Kidney (tissue), 14 donors: ENCODE results near the gene SRD5A3. TPM values are rescaled to one million over a fixed set of nuclear protein-coding genes. Genes with fewer than 3 reads are reported as not detected.

ENCODE experiments used
- DNase-seq, 5 donors: peaks; one replicate each; pipeline ENCODE4 v3.0.0-alpha.2; 2013 to 2020
- FAIRE-seq: peaks from 2 replicates; lab custom pipeline; 2012; peaks lifted over from hg19 to GRCh38; lab: Jason Lieb, UNC
- H3K27ac ChIP-seq, 2 donors: one replicate each; pipeline ENCODE4 v1.7.0; 2013; ENCODE audit warnings: low read depth in 2 of 2, low read length in 2 of 2, inconsistent platforms in 1 of 2
- H3K27me3 ChIP-seq: one replicate; pipeline ENCODE4 v1.7.1; 2013; ENCODE audit warnings: low read length, inconsistent platforms; ENCODE audit not compliant: control insufficient read depth, insufficient read depth
- H3K36me3 ChIP-seq, 3 donors: one replicate each; pipeline versions ENCODE4 v1.7.0 to v1.7.1; 2013; ENCODE audit warnings: low read length in 3 of 3, control low read depth in 1 of 3, inconsistent platforms in 1 of 3; ENCODE audit not compliant: insufficient read depth in 3 of 3, control insufficient read depth in 2 of 3
- H3K4me1 ChIP-seq, 3 donors: one replicate each; pipeline versions ENCODE4 v1.7.0 to v1.7.1; 2013; ENCODE audit warnings: low read length in 3 of 3, inconsistent platforms in 1 of 3, low read depth in 1 of 3; ENCODE audit not compliant: control insufficient read depth in 2 of 3, insufficient read depth in 2 of 3
- H3K4me3 ChIP-seq, 3 donors: one replicate each; pipeline versions ENCODE4 v1.7.0 to v1.8.1; 2013; ENCODE audit warnings: low read length in 3 of 3, control low read depth in 1 of 3, inconsistent platforms in 1 of 3
- H3K9ac ChIP-seq, 3 donors: one replicate each; pipeline versions ENCODE4 v1.7.0 to v1.7.1; 2013; ENCODE audit warnings: low read length in 3 of 3, control low read depth in 1 of 3, inconsistent platforms in 1 of 3
- H3K9me3 ChIP-seq, 3 donors: one replicate each; pipeline versions ENCODE4 v1.7.0 to v1.7.1; 2013; ENCODE audit warnings: low read length in 3 of 3, control low read depth in 1 of 3, inconsistent platforms in 1 of 3; ENCODE audit not compliant: control insufficient read depth in 2 of 3, insufficient read depth in 1 of 3
- intact Hi-C: fragments of 100-400 bp; cut with DNase I; formaldehyde crosslinking; loops from one replicate; pipeline ENCODE4 v1.11.1; 2022
- polyA plus RNA-seq: library from polyadenylated mRNA; stranded (reverse); fragments of 350-450 nt; fragmentation: Illumina TruSeq; extraction: RNeasy Lipid Tissue Mini Kit (QIAGEN cat#74804); gene quantifications from one replicate; pipeline ENCODE4 v1.2.3, GENCODE V29; 2014; ENCODE audit warnings: low read depth, low replicate concordance; ENCODE audit not compliant: insufficient read depth
- total RNA-seq: library from RNA; stranded (reverse); fragmentation: NEBNext Ultra II Directional; extraction: Animal tissue kit (Norgen Biotek cat#: 25700); gene quantifications from one replicate; pipeline ENCODE4 v1.2.1, GENCODE V29; 2021
- TF ChIP-seq, protein P1 (sequence below): IDR thresholded peaks from 3 replicates; pipeline ENCODE4 v1.5.1; 2012; ENCODE audit warnings: mild to moderate bottlenecking, moderate library complexity, borderline replicate concordance; ENCODE audit not compliant: insufficient read depth; ENCODE audit errors: extremely low read depth
- donor health status: control.
- donor health status: control.
- donor health status: control.
- donor health status: control.
- donor health status: control.
- donor health status: DM: yes; HTN: yes; CAD: no.
- donor health status: Normal renal cell carcinoma (clear cell type).

The SRD5A3 gene
- total and polyA plus RNA-seq, 2 donors from 2014 or later, result 10.6 to 21.5 TPM

DNA sequence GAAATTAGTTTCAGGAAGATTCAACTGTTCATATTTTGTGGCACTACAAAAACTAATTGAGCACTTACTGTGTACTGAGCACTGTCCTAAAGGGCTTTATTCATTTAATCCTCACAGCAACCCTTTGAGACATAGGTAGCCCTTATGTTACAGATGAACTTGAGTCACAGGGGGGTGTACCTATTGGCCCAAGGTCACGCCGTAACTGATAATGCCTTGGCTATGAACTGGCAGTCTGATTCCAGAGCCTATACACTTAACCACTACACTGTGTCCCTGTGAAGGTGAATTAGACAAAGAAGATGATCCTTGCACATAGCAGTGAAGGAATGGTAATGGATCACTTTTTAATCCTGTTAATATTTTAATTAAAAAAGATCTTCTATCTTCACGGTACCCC is 61.7 kb downstream of the SRD5A3 start:
- peaks cover 0 to 4% (median 0%) of the 10 kb centered on the region in 3 donors for H3K36me3 ChIP-seq
- no peaks in the 10 kb centered on the region for H3K4me1 ChIP-seq

GRCh38 chr4:55409468-55410171 is 63.6 kb downstream of the SRD5A3 start:
- H3K27ac ChIP-seq, result no peak overlapping the region
- no peaks in the 10 kb centered on the region for H3K9me3 ChIP-seq
- no peaks in the 10 kb centered on the region for H3K27me3 ChIP-seq
- TF ChIP-seq, protein P1, sequence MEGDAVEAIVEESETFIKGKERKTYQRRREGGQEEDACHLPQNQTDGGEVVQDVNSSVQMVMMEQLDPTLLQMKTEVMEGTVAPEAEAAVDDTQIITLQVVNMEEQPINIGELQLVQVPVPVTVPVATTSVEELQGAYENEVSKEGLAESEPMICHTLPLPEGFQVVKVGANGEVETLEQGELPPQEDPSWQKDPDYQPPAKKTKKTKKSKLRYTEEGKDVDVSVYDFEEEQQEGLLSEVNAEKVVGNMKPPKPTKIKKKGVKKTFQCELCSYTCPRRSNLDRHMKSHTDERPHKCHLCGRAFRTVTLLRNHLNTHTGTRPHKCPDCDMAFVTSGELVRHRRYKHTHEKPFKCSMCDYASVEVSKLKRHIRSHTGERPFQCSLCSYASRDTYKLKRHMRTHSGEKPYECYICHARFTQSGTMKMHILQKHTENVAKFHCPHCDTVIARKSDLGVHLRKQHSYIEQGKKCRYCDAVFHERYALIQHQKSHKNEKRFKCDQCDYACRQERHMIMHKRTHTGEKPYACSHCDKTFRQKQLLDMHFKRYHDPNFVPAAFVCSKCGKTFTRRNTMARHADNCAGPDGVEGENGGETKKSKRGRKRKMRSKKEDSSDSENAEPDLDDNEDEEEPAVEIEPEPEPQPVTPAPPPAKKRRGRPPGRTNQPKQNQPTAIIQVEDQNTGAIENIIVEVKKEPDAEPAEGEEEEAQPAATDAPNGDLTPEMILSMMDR, result peak; percentile 10
- peak in 2 of 5 donors; percentile 13 to 23 for DNase-seq
- peak overlapping the region in 1 of 3 donors; percentile 15 for H3K4me3 ChIP-seq
- H3K36me3 ChIP-seq, result no peaks in the 10 kb centered on the region
- no peak for FAIRE-seq
- H3K9ac ChIP-seq, result no peak overlapping the region
- no peaks in the 10 kb centered on the region for H3K4me1 ChIP-seq
- intact Hi-C loops, result no loop called here

More for the DNA sequence above, 61.7 kb downstream of the SRD5A3 start:
- Histone ChIP-seq H3K9ac (no peak overlapping the region), H3K27ac (no peak overlapping the region), H3K4me3 (no peak overlapping the region), H3K9me3 (no peaks in the 10 kb centered on the region), H3K27me3 (no peaks in the 10 kb centered on the region)
- no peak for DNase-seq
- TF ChIP-seq, protein P1, result no peak
- intact Hi-C loops, result no loop called here
- FAIRE-seq, result no peak

DNA sequence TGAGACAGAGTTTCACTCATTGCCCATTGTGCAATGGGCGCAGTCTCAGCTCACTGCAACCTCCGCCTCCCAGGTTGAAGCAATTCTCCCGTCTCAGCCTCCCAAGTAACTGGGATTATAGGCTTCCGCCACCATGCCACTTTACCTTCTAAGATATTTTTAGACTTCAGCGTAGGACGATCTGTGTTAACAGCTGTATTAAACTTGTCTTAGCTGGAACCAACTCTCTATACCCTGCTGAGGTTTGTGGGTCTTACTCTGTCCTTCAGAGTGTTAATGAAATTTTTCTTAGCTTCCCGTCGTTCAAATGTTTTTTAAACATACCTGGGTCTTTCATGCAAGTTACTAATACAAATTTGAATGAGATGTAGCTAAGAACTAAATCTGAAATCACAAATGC is 64.4 kb downstream of the SRD5A3 start:
- no peaks in the 10 kb centered on the region for H3K4me1 ChIP-seq
- TF ChIP-seq, protein P1, result no peak
- H3K9me3 ChIP-seq, result no peaks in the 10 kb centered on the region
- H3K27me3 ChIP-seq, result no peaks in the 10 kb centered on the region
- peaks cover 0 to 3% (median 0%) of the 10 kb centered on the region in 3 donors for H3K36me3 ChIP-seq
- intact Hi-C loops, result no loop called here
- FAIRE-seq (no peak), DNase-seq (no peak)
- H3K4me3 ChIP-seq, result no peak overlapping the region
- H3K27ac ChIP-seq, result no peak overlapping the region
- H3K9ac ChIP-seq, result no peak overlapping the region
